ENCODE data around the gene RNF220.

DNA sequence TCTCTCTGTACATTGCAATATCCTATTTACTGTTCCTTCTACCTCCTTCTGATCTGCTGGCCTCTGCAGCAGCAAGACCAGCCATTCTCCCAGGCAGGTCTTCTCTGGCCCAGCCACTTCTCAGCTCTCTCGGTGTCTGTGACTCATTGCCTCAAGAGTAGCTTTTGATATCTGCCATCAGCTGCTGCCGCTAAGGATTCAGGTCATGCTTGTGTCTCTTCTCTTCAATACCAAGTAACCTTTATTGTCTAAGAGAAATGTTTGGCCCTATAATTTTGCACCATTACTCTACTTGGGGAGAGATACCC, 167.5 kb downstream of the RNF220 start:
- TF ChIP-seq, protein P1, sequence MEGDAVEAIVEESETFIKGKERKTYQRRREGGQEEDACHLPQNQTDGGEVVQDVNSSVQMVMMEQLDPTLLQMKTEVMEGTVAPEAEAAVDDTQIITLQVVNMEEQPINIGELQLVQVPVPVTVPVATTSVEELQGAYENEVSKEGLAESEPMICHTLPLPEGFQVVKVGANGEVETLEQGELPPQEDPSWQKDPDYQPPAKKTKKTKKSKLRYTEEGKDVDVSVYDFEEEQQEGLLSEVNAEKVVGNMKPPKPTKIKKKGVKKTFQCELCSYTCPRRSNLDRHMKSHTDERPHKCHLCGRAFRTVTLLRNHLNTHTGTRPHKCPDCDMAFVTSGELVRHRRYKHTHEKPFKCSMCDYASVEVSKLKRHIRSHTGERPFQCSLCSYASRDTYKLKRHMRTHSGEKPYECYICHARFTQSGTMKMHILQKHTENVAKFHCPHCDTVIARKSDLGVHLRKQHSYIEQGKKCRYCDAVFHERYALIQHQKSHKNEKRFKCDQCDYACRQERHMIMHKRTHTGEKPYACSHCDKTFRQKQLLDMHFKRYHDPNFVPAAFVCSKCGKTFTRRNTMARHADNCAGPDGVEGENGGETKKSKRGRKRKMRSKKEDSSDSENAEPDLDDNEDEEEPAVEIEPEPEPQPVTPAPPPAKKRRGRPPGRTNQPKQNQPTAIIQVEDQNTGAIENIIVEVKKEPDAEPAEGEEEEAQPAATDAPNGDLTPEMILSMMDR (IDR thresholded peaks at IDR 0.05; ENCODE audit: insufficient read depth, low read depth, low read length) = no peak
- no peak for TF ChIP-seq EZH2 (IDR thresholded peaks at IDR 0.05; ENCODE audit: insufficient read depth, low read length)

Measured in astrocyte (in vitro differentiated cells and primary cell).